ENCODE data around the gene ZNHIT6.

DNA sequence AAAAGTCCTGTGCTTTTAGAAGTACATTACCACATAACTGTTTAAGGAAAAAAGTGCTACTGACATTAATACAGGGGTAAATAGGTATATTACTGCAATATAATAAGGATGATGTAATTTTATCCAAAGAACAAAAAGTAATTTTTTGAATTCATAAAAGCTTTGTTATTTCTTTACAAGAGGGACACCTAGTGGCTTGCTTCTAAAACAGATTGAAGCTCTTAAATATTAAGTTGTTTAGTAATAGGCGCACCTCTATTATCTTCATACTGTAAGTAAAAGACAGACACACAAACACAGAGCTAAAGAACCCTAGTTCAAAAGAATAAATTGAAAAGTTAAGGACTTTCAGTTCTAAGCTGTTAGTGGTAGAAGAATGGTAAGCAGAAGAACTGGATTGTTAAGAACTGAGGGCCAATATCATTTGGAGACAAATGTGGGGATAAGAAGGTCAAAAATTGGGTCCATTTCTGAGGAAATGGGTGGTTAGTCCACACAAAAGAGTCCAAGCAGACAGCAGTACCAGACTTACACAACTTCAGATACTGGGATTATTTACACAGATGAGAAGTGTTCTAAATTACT, 15.4 kb downstream of the ZNHIT6 start:
- TF ChIP-seq, protein P1, sequence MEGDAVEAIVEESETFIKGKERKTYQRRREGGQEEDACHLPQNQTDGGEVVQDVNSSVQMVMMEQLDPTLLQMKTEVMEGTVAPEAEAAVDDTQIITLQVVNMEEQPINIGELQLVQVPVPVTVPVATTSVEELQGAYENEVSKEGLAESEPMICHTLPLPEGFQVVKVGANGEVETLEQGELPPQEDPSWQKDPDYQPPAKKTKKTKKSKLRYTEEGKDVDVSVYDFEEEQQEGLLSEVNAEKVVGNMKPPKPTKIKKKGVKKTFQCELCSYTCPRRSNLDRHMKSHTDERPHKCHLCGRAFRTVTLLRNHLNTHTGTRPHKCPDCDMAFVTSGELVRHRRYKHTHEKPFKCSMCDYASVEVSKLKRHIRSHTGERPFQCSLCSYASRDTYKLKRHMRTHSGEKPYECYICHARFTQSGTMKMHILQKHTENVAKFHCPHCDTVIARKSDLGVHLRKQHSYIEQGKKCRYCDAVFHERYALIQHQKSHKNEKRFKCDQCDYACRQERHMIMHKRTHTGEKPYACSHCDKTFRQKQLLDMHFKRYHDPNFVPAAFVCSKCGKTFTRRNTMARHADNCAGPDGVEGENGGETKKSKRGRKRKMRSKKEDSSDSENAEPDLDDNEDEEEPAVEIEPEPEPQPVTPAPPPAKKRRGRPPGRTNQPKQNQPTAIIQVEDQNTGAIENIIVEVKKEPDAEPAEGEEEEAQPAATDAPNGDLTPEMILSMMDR (IDR thresholded peaks at IDR 0.05; ENCODE audit: insufficient read depth, low read depth, low read length): peak; percentile 34
- TF ChIP-seq EZH2 (IDR thresholded peaks at IDR 0.05; ENCODE audit: insufficient read depth, low read length): no peak

Measured in astrocyte (in vitro differentiated cells and primary cell).